AG04450 (cell line): Measurements from ENCODE around the gene LEMD2. TPM values are rescaled to one million over a fixed set of nuclear protein-coding genes. Genes with fewer than 3 reads are reported as not detected.

ENCODE experiments used
- CTCF ChIA-PET: fragments of 300-600, 350-600 bp; formaldehyde crosslinking; extraction: SDS; loops from one replicate; lab custom pipeline; 2022; ENCODE audit warnings: antibody characterized with exemption, inconsistent platforms; lab: Charles Lee
- POLR2A ChIA-PET: fragments of 350-600 bp; formaldehyde crosslinking; extraction: SDS; loops from one replicate; lab custom pipeline; 2021; ENCODE audit warnings: antibody characterized with exemption, inconsistent platforms; lab: Yijun Ruan, JAX
- DNase-seq: peaks from one replicate; pipeline ENCODE4 v3.0.0-alpha.2; 2011; ENCODE audit warnings: low read depth, low spot score
- H3K27ac ChIP-seq: one replicate; pipeline ENCODE4 v1.5.1; 2012; ENCODE audit warnings: low read depth, low read length, control low read depth
- H3K27me3 ChIP-seq: one replicate; pipeline ENCODE4 v1.6.0; 2012; ENCODE audit warnings: low read length; ENCODE audit not compliant: control insufficient read depth, insufficient read depth
- H3K4me3 ChIP-seq: 2 replicates; pipeline ENCODE4 v1.5.1; 2011; ENCODE audit warnings: mild to moderate bottlenecking, low read depth, low read length, control low read depth
- H3K9me3 ChIP-seq: 2 replicates; pipeline ENCODE4 v1.5.1; 2012; ENCODE audit warnings: low read length; ENCODE audit not compliant: control insufficient read depth, insufficient read depth
- polyA plus RNA-seq: library from polyadenylated mRNA; depleted of rRNA; stranded (reverse); fragments of >200 nt; gene quantifications from 2 replicates; pipeline ENCODE4 v1.2.3, GENCODE V29; 2011
- TF ChIP-seq, protein P1 (sequence below): IDR thresholded peaks from 2 replicates; pipeline ENCODE4 v1.5.1; 2011; ENCODE audit warnings: low read depth, low read length, control low read depth, inconsistent platforms

The LEMD2 gene
- polyA plus RNA-seq, 1 experiment = 47.4 TPM

DNA sequence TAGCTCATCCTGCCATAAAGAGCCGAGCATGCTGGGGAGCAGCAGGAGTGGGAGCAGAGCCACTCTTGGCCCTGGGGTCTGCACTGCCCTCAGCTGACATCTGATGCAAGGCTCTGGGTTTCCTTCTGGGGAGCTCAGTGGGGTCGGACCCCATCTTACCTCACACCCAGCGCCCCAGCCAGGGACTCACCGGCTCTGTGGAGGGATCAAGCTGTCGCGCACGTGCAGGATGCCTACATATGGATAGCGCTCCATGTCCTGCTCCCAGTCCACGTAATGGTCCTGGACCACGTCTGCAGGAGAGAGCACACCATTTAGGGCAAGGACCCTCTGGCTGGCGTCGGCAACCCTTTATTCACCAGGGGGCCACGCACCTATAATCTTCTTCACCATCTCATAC, 12.2 kb downstream of the LEMD2 start:
- no peak overlapping the region for H3K4me3 ChIP-seq
- TF ChIP-seq, protein P1, sequence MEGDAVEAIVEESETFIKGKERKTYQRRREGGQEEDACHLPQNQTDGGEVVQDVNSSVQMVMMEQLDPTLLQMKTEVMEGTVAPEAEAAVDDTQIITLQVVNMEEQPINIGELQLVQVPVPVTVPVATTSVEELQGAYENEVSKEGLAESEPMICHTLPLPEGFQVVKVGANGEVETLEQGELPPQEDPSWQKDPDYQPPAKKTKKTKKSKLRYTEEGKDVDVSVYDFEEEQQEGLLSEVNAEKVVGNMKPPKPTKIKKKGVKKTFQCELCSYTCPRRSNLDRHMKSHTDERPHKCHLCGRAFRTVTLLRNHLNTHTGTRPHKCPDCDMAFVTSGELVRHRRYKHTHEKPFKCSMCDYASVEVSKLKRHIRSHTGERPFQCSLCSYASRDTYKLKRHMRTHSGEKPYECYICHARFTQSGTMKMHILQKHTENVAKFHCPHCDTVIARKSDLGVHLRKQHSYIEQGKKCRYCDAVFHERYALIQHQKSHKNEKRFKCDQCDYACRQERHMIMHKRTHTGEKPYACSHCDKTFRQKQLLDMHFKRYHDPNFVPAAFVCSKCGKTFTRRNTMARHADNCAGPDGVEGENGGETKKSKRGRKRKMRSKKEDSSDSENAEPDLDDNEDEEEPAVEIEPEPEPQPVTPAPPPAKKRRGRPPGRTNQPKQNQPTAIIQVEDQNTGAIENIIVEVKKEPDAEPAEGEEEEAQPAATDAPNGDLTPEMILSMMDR = no peak
- POLR2A ChIA-PET = interaction anchor here (1.2 kb wide), 1 partner anchor 11 kb away, joined by 3 read pairs; the partner anchor contains the start of gene LEMD2
- H3K27me3 ChIP-seq = no peaks in the 10 kb centered on the region
- H3K9me3 ChIP-seq = no peaks in the 10 kb centered on the region
- CTCF ChIA-PET = interaction anchor here (2.7 kb wide), 1 partner anchor 32 kb away, joined by 10 read pairs; the partner anchor contains the start of gene IP6K3
- DNase-seq = no peak
- H3K27ac ChIP-seq = no peak overlapping the region

DNA sequence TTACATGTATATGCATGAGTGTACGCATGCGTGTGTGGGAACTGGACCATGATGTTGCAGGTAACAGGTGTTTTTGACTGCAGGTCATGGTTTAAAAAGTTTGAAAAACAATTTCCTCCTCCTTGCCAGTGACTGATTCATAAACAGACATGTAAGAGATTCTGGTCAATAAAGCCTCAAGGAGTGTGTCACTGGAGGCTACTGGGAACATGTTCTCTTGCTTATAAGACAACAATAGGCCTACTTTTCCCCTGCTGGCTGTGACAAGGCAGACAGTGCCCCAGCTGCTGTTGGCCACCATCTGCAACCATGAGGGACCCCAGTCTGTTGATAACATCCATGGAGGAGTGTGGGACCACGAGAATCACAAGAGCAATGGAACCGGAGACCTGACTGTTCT, 12.7 kb downstream of the LEMD2 start:
- Histone ChIP-seq H3K27me3 (no peaks in the 10 kb centered on the region), H3K4me3 (no peak overlapping the region), H3K9me3 (no peaks in the 10 kb centered on the region), H3K27ac (no peak overlapping the region)
- CTCF ChIA-PET = no interaction called here
- POLR2A ChIA-PET = interaction anchor here (1.2 kb wide), 1 partner anchor 12 kb away, joined by 3 read pairs; the partner anchor contains the start of gene LEMD2
- DNase-seq = no peak
- TF ChIP-seq, protein P1 = no peak

DNA sequence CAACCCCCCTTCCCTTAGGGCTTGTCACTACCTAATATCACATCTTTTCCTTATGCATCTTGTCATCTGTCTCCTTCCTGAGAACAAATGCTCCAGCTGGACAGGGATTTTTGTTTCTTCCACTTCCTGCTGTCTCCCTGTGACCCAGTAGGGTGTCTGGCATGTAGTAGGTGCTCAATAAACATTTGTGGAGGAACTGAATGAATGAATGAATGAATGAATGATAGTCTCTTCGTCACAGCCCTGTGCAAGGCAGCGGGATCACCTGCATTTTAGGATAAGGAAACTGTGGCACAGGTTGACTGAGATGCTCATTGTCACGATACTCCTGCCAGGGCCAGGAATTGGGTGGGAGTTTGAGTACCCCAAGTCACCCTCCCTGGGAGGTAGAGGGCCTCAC, 14.2 kb downstream of the LEMD2 start:
- POLR2A ChIA-PET = no interaction called here
- TF ChIP-seq, protein P1 = no peak
- Histone ChIP-seq H3K27me3 (no peaks in the 10 kb centered on the region), H3K4me3 (no peak overlapping the region), H3K27ac (no peak overlapping the region), H3K9me3 (no peaks in the 10 kb centered on the region)
- DNase-seq = no peak
- CTCF ChIA-PET = interaction anchor here (0.7 kb wide), 1 partner anchor 191 kb away, joined by 7 read pairs; no protein-coding TSS in a partner anchor

DNA sequence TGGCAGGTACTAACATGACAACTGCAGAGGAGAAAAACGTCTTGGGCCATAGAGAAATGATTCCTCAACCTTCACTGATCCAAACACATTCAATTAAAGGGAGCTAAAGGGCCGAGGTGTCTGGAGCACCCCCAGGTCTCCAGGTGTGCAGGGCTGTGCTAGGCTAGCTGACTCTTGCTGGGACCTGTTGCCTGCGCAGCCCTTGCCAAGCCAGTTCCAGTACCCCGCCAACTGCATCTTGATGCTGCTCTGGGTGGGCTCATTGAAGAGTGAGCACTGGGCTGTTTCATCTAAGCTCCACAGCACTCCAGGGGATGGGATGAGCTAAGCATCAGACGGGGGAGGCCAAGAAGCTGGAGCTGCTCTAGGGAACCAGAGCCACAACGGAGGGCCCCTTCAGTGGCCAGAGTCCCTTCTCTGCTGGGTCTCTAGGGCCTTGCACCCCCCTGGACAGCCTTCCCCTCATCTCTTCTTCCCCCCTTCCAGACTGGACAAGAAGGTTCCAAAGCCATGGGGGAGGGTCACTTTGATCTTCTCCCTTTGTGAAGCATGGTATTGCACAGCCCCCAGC, 15.9 kb downstream of the LEMD2 start:
- DNase-seq = no peak
- no peak overlapping the region for H3K4me3 ChIP-seq
- H3K27ac ChIP-seq = peak overlapping the region; percentile 98
- ChIA-PET POLR2A (interaction anchor here (2.8 kb wide), 1 partner anchor 9 kb away, joined by 12 read pairs; no protein-coding TSS in a partner anchor), CTCF (interaction anchor here (0.6 to 3.6 kb wide), 8 partner anchors 11 to 282 kb away, joined by 3 to 57 read pairs (median 8); partner anchors contain the start of genes IP6K3, LEMD2 and UQCC2)
- no peaks in the 10 kb centered on the region for H3K27me3 ChIP-seq
- TF ChIP-seq, protein P1 = no peak
- H3K9me3 ChIP-seq = no peaks in the 10 kb centered on the region

DNA sequence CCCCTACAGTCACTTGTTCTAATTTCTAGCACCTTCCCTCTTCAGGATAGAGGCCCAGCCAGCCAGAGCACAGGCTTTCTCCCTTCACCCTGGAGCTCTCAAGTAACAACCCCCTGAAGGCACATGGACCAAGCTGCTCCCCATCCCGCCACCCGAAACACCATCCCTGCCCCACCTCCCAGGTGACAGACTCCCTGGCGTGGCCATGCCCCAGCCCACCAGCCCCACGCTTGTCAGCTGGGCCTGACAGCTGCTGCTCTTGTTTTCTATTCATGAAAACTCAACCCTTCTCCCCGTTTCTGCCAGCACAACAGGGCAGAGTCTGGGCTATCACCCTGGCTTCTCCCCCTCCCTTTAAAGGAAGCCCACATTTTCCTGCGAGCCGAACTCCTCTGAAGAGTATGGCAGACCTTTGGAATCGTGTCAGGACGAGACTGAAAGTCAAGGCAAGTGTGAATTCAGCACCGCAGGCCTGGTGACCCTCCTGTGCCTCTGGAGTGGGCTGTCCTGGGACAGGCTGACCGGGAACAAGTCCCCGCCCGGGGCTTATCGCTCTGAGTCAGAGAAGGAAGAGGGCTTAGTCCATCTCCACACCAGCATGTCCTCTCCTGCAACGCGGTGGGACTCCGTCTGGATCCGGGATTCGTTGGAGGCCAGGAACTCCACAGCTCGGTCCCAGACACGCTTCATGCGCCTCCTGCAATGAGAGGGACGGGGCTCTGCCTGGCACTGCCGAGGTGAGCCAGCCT, 16.7 kb downstream of the LEMD2 start:
- Histone ChIP-seq H3K27me3 (no peaks in the 10 kb centered on the region), H3K4me3 (peak overlapping the region; percentile 27), H3K27ac (peak overlapping the region; percentile 98), H3K9me3 (peaks cover 2% of the 10 kb centered on the region)
- no peak for DNase-seq
- ChIA-PET POLR2A (interaction anchor here (1.2 to 2.8 kb wide), 11 partner anchors 10 to 373 kb away, joined by 3 to 15 read pairs (median 9); partner anchors contain the start of genes BAK1, GRM4, LEMD2 and UQCC2), CTCF (interaction anchor here (0.6 to 3.6 kb wide), 17 partner anchors 8 to 383 kb away, joined by 3 to 57 read pairs (median 8); partner anchors contain the start of genes IP6K3, LEMD2 and UQCC2)
- TF ChIP-seq, protein P1 = no peak
